Gastrocnemius medialis (tissue), 4 donors: Measurements from ENCODE around the gene NLRP13. TPM values are rescaled to one million over a fixed set of nuclear protein-coding genes. Genes with fewer than 3 reads are reported as not detected.
"Not testable (repeated sequence)": the region's sequence is repeated elsewhere in the genome, so short reads cannot be mapped to it uniquely, and the experiment has no call there.

Experiments
- ATAC-seq, 2 donors: fragments of 150-250 bp; one replicate each; pipeline ENCODE4 v1.9.1; 2016
- DNase-seq, 2 donors: peaks; one replicate each; pipeline ENCODE4 v3.0.0-alpha.2; 2019
- H3K27ac ChIP-seq, 4 donors: fragments of 200-600 bp; sonication (generic); 1 replicate in 1 of 4; 2 replicates in 3 of 4; pipeline ENCODE4 v1.5.1; 2016 to 2018; ENCODE audit warnings: mild to moderate bottlenecking in 2 of 4, moderate library complexity in 1 of 4
- H3K27me3 ChIP-seq, 3 donors: fragments of 200-600 bp; sonication (generic) in 2 of 3; 1 replicate in 1 of 3; 2 replicates in 2 of 3; pipeline versions ENCODE4 v1.5.1 to v1.6.0; 2016 to 2019; ENCODE audit warnings: mild to moderate bottlenecking in 1 of 3, moderate library complexity in 1 of 3
- H3K36me3 ChIP-seq, 2 donors: fragments of 200-600 bp; sonication (generic) in 1 of 2; one replicate each; pipeline ENCODE4 v1.5.1; 2017 to 2018
- H3K4me1 ChIP-seq, 2 donors: fragments of 200-600 bp; sonication (generic) in 1 of 2; one replicate each; pipeline ENCODE4 v1.5.1; 2016 to 2017; ENCODE audit warnings: mild to moderate bottlenecking in 2 of 2
- H3K4me3 ChIP-seq, 4 donors: fragments of 200-600 bp; sonication (generic) in 3 of 4; 1 replicate in 1 of 4; 2 replicates in 3 of 4; pipeline ENCODE4 v1.5.1; 2016 to 2019; ENCODE audit warnings: mild to moderate bottlenecking in 2 of 4
- H3K9me3 ChIP-seq, 3 donors: fragments of 200-600 bp; sonication (generic) in 2 of 3; 1 replicate in 1 of 3; 2 replicates in 2 of 3; pipeline ENCODE4 v1.5.1; 2016 to 2019
- CTCF ChIP-seq, 5 experiments: fragments of 450-650 bp in 3 of 5; fragments of 200-600 bp in 2 of 5; sonication (generic) in 2 of 5; IDR thresholded peaks in 4 of 5; conservative IDR thresholded peaks in 1 of 5; 1 replicate in 4 of 5; 2 replicates in 1 of 5; pipeline ENCODE4 v1.5.1; 2016 to 2019; ENCODE audit warnings: antibody characterized with exemption in 5 of 5, mild to moderate bottlenecking in 3 of 5, moderate library complexity in 3 of 5
- POLR2A ChIP-seq, 2 donors: fragments of 450-650 bp; IDR thresholded peaks; one replicate each; pipeline ENCODE4 v1.6.1; 2017; ENCODE audit warnings: antibody characterized with exemption in 2 of 2, mild to moderate bottlenecking in 2 of 2, moderate library complexity in 2 of 2
- in situ Hi-C, 4 donors: fragments of 200-750 bp; cut with MboI; loops; one replicate each; pipeline versions ENCODE4 v1.15.0 to v1.8.0; 2017; ENCODE audit warnings: low sequenced_read_pairs in 4 of 4
- intact Hi-C: fragments of 100-400 bp; cut with DNase I; formaldehyde crosslinking; loops from one replicate; pipeline ENCODE4 v1.15.1; 2023; ENCODE audit warnings: low total_unique reads
- total RNA-seq, 4 donors: library from RNA; depleted of rRNA; stranded (reverse); fragments of >200 nt; gene quantifications; one replicate each; pipeline versions ENCODE4 v1.1.0 to v1.2.3, GENCODE V29; 2016

The NLRP13 gene
- total RNA-seq, 4 donors from 2014 or later: not detected

- Histone ChIP-seq H3K4me3 (no peak overlapping the region), H3K4me1 (no peaks in the 10 kb centered on the region), H3K9me3 (no peaks in the 10 kb centered on the region), H3K36me3 (no peaks in the 10 kb centered on the region), H3K27me3 (no peaks in the 10 kb centered on the region), H3K27ac (no peak overlapping the region)
- TF ChIP-seq CTCF (IDR thresholded peaks at IDR 0.05 in 4 of 5, conservative IDR thresholded peaks at IDR 0.05 in 1 of 5) (no peak), POLR2A (IDR thresholded peaks at IDR 0.05) (no peak)
- intact Hi-C loops: no loop called here
- DNase-seq (no peak), ATAC-seq (no peak)
- in situ Hi-C loops: no loop called here
Observed at GRCh38 chr19:55939206-55939605, 7.1 kb upstream of the NLRP13 start.

GRCh38 chr19:55935206-55935605 is 3.1 kb upstream of the NLRP13 start:
- Histone ChIP-seq H3K27me3 (no peaks in the 10 kb centered on the region), H3K9me3 (no peaks in the 10 kb centered on the region), H3K4me3 (no peak overlapping the region), H3K4me1 (no peaks in the 10 kb centered on the region), H3K27ac (no peak overlapping the region), H3K36me3 (no peaks in the 10 kb centered on the region)
- in situ Hi-C loops (no loop called here), intact Hi-C loops (no loop called here)
- no peak for TF ChIP-seq CTCF (IDR thresholded peaks at IDR 0.05 in 4 of 5, conservative IDR thresholded peaks at IDR 0.05 in 1 of 5)
- no peak for TF ChIP-seq POLR2A (IDR thresholded peaks at IDR 0.05)
- ATAC-seq (no peak), DNase-seq (no peak)

- Histone ChIP-seq H3K4me1 (no peaks in the 10 kb centered on the region), H3K36me3 (no peaks in the 10 kb centered on the region), H3K27me3 (no peaks in the 10 kb centered on the region), H3K4me3 (no peak overlapping the region), H3K9me3 (no peaks in the 10 kb centered on the region), H3K27ac (no peak overlapping the region)
- in situ Hi-C loops: no loop called here
- intact Hi-C loops: no loop called here
- TF ChIP-seq POLR2A (IDR thresholded peaks at IDR 0.05): no peak
- TF ChIP-seq CTCF (IDR thresholded peaks at IDR 0.05 in 4 of 5, conservative IDR thresholded peaks at IDR 0.05 in 1 of 5): no peak
- ATAC-seq: no peak
- no peak for DNase-seq
Observed at GRCh38 chr19:55930996-55931515, 1.1 kb downstream of the NLRP13 start.

GRCh38 chr19:55929258-55929657 is 2.9 kb downstream of the NLRP13 start:
- ATAC-seq, H3K27me3 ChIP-seq, H3K36me3 ChIP-seq, H3K4me3 ChIP-seq, H3K27ac ChIP-seq, in situ Hi-C loops, H3K4me1 ChIP-seq, H3K9me3 ChIP-seq, intact Hi-C loops, DNase-seq: not testable (repeated sequence)

- H3K36me3 ChIP-seq: no peaks in the 10 kb centered on the region
- H3K9me3 ChIP-seq: no peaks in the 10 kb centered on the region
- intact Hi-C loops (no loop called here), in situ Hi-C loops (no loop called here)
- no peak overlapping the region for H3K27ac ChIP-seq
- no peaks in the 10 kb centered on the region for H3K4me1 ChIP-seq
- TF ChIP-seq CTCF (IDR thresholded peaks at IDR 0.05 in 4 of 5, conservative IDR thresholded peaks at IDR 0.05 in 1 of 5) (no peak), POLR2A (IDR thresholded peaks at IDR 0.05) (no peak)
- H3K27me3 ChIP-seq: no peaks in the 10 kb centered on the region
- ATAC-seq (no peak), DNase-seq (no peak)
- H3K4me3 ChIP-seq: no peak overlapping the region
Observed at GRCh38 chr19:55927991-55928390, 4.1 kb downstream of the NLRP13 start.
